ENCODE data around the gene SPOCK2.

The SPOCK2 gene

DNA sequence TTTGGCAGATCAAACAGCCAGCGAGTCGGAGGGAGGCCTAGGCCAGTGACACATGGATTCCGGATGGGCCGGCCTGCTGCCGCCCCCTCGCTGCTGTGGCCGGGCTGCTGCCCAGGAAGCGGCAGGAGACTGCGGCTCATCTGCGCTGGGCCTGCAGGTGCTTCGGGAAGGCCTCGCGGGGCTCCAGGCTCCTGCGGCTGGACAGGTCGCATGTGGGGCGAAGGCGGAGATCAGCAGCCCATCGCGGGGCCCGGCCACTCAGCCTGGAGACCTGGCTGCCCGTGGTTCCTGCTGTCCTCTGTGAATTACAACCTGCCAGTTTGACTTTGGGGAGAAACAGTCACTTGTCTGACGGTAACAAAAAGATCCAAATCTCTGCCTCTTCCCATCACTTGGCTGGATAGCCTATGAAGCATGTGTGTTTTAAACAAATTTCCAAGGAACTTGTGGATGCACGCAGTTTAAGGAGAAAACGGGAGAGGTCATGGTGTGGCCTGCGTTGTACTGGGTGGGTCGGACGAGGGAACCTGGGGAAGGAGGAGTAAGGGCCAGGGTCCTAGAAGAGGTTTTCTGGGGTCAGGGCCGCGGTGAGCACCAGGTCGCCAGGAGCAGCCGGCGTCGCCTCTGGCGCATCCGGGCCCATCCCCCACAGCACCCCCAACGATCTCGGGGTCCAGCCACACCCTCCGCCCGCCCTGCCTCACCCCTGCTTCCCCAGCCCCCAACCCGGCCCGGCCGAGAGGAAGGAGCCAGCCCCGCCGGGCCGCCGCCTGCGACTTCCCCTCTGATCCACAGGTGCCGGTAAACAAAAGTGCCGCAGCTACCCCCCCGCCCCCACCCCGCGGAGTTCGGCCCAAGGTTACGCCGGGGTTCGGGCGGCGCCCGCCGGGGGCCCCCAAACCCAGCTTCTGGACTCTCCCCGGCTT is 1.6 kb downstream of the SPOCK2 start:
- TF ChIP-seq ZFHX2 (tag by site-specific recombination; conservative IDR thresholded peaks at IDR 0.05) (peak; percentile 28; the same call in 1 of the 2 replicates), BCL11B (tag by site-specific recombination; IDR thresholded peaks at IDR 0.05; ENCODE audit: low read depth) (no peak), ZNF202 (tag by site-specific recombination; IDR thresholded peaks at IDR 0.05; ENCODE audit: borderline replicate concordance) (no peak), ZIC2 (tag by site-specific recombination; IDR thresholded peaks at IDR 0.05) (peak; percentile 24; the same call in 1 of the 2 replicates)
- POLR2A ChIA-PET: no interaction called here
- CTCF ChIA-PET: interaction anchor here (0.9 kb wide), 1 partner anchor 39 kb away, joined by 3 read pairs; no protein-coding TSS in a partner anchor
- Histone ChIP-seq H3K4me1 (ENCODE audit: control insufficient read depth, insufficient read depth, low read length) (peaks cover 8% of the 10 kb centered on the region), H3K4me3 (ENCODE audit: low read depth, low read length) (no peak overlapping the region), H3K36me3 (ENCODE audit: control insufficient read depth in 2 of 2, insufficient read depth in 1 of 2, low read length in 2 of 2) (no peaks in the 10 kb centered on the region), H3K27ac (ENCODE audit: extremely low read depth, low read depth, low read length) (no peak overlapping the region), H3K9me3 (ENCODE audit: control insufficient read depth, insufficient read depth, low read depth, low read length) (no peaks in the 10 kb centered on the region)

DNA sequence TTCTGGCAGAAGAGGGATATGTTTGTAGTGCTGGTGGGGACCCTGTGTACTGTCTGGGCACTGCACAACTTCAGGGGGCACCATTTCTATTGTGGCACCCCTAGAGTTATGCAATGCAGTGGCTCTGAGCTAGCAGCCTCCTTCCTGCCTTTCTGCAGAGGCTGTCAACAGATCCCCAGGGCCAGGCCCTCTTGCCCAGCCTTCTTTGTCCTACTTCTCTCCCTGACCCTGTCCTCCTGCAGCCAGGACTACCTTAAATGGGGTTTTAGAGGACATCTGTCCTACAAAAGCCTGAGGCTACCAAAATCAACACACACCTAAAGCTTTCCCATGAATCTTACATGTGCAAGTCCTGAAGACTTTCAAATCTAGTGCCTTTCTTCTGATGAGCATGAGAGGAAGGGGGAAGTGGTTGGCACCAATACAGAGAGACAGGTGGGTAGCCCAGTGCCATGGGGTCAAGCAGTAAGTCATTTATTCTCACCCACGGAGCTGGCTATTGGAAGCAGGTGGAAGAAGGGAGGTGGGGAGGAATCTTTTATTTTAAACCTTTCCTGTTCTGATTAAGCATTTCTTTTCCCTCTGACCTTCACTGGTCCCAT is 2.4 kb downstream of the SPOCK2 start:
- Histone ChIP-seq H3K4me1 (ENCODE audit: control insufficient read depth, insufficient read depth, low read length) (peaks cover 8% of the 10 kb centered on the region), H3K9me3 (ENCODE audit: control insufficient read depth, insufficient read depth, low read depth, low read length) (no peaks in the 10 kb centered on the region), H3K36me3 (ENCODE audit: control insufficient read depth in 2 of 2, insufficient read depth in 1 of 2, low read length in 2 of 2) (no peaks in the 10 kb centered on the region), H3K27ac (ENCODE audit: extremely low read depth, low read depth, low read length) (no peak overlapping the region), H3K4me3 (ENCODE audit: low read depth, low read length) (no peak overlapping the region)
- POLR2A ChIA-PET: no interaction called here
- TF ChIP-seq, protein P1, sequence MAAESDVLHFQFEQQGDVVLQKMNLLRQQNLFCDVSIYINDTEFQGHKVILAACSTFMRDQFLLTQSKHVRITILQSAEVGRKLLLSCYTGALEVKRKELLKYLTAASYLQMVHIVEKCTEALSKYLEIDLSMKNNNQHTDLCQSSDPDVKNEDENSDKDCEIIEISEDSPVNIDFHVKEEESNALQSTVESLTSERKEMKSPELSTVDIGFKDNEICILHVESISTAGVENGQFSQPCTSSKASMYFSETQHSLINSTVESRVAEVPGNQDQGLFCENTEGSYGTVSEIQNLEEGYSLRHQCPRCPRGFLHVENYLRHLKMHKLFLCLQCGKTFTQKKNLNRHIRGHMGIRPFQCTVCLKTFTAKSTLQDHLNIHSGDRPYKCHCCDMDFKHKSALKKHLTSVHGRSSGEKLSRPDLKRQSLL (tag by site-specific recombination; IDR thresholded peaks at IDR 0.05): no peak
- TF ChIP-seq ZNF23 (tag by site-specific recombination; IDR thresholded peaks at IDR 0.05; ENCODE audit: borderline replicate concordance): no peak
- no peak for TF ChIP-seq ZNF311 (tag by site-specific recombination; IDR thresholded peaks at IDR 0.05; ENCODE audit: borderline replicate concordance)
- TF ChIP-seq ZNF16 (tag by site-specific recombination; IDR thresholded peaks at IDR 0.05; ENCODE audit: low read depth): no peak
- TF ChIP-seq ZNF221 (tag by site-specific recombination; IDR thresholded peaks at IDR 0.05; ENCODE audit: borderline replicate concordance): no peak
- TF ChIP-seq ZSCAN16 (tag by site-specific recombination; IDR thresholded peaks at IDR 0.05): no peak
- no peak for TF ChIP-seq ZNF776 (tag by site-specific recombination; IDR thresholded peaks at IDR 0.05; ENCODE audit: borderline replicate concordance)
- no peak for TF ChIP-seq ZBTB7A (tag by site-specific recombination; IDR thresholded peaks at IDR 0.05; ENCODE audit: low read depth)
- TF ChIP-seq ZNF707 (tag by site-specific recombination; IDR thresholded peaks at IDR 0.05): no peak
- no peak for TF ChIP-seq ZNF132 (tag by site-specific recombination; IDR thresholded peaks at IDR 0.05; ENCODE audit: borderline replicate concordance)
- no peak for TF ChIP-seq ZNF791 (tag by site-specific recombination; IDR thresholded peaks at IDR 0.05)
- TF ChIP-seq ZNF146 (tag by site-specific recombination; IDR thresholded peaks at IDR 0.05): no peak
- TF ChIP-seq ZNF830 (tag by site-specific recombination; IDR thresholded peaks at IDR 0.05; ENCODE audit: low read depth): no peak
- no peak for TF ChIP-seq ZXDB (tag by site-specific recombination; IDR thresholded peaks at IDR 0.05)
- TF ChIP-seq ZNF544 (tag by site-specific recombination; IDR thresholded peaks at IDR 0.05): no peak
- TF ChIP-seq SCRT2 (tag by site-specific recombination; IDR thresholded peaks at IDR 0.05): no peak
- CTCF ChIA-PET: interaction anchor here (0.9 to 1.1 kb wide), 2 partner anchors 38 to 186 kb away, joined by 3 to 4 read pairs; no protein-coding TSS in a partner anchor

DNA sequence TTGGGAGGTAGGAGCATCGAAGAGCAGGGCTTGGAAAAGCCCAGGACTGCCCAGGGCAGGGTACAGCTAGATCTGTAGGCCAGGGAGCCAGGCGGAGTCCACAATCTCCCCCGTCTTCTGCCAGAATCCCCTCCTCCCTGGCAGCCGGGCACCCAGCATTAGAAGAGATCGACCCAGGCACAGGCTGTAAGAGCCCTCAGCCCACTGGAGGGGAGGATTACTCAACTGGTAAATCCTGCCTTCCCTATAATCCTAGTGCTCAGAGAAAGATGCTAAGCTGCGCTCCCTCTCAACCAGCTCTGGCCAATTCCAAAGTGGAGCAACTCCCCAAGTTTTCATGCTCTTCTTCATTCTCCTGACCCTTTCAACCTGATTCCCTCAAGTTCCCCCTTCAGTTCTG is 3.2 kb downstream of the SPOCK2 start:
- POLR2A ChIA-PET: no interaction called here
- no peak for TF ChIP-seq KLF16 (tag by site-specific recombination; IDR thresholded peaks at IDR 0.05)
- no peak for TF ChIP-seq ZNF621 (tag by site-specific recombination; IDR thresholded peaks at IDR 0.05)
- no peak for TF ChIP-seq PRDM1 (tag by site-specific recombination; IDR thresholded peaks at IDR 0.05)
- no peak for TF ChIP-seq ZNF248 (tag by site-specific recombination; IDR thresholded peaks at IDR 0.05)
- no peak for TF ChIP-seq ZNF211 (tag by site-specific recombination; IDR thresholded peaks at IDR 0.05; ENCODE audit: low read depth)
- TF ChIP-seq, protein P2, sequence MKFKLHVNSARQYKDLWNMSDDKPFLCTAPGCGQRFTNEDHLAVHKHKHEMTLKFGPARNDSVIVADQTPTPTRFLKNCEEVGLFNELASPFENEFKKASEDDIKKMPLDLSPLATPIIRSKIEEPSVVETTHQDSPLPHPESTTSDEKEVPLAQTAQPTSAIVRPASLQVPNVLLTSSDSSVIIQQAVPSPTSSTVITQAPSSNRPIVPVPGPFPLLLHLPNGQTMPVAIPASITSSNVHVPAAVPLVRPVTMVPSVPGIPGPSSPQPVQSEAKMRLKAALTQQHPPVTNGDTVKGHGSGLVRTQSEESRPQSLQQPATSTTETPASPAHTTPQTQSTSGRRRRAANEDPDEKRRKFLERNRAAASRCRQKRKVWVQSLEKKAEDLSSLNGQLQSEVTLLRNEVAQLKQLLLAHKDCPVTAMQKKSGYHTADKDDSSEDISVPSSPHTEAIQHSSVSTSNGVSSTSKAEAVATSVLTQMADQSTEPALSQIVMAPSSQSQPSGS (tag by site-specific recombination; IDR thresholded peaks at IDR 0.05; ENCODE audit: low read depth): no peak
- no peak for TF ChIP-seq ZNF623 (tag by site-specific recombination; IDR thresholded peaks at IDR 0.05)
- TF ChIP-seq ZNF658 (tag by site-specific recombination; IDR thresholded peaks at IDR 0.05): no peak
- TF ChIP-seq, protein P3, sequence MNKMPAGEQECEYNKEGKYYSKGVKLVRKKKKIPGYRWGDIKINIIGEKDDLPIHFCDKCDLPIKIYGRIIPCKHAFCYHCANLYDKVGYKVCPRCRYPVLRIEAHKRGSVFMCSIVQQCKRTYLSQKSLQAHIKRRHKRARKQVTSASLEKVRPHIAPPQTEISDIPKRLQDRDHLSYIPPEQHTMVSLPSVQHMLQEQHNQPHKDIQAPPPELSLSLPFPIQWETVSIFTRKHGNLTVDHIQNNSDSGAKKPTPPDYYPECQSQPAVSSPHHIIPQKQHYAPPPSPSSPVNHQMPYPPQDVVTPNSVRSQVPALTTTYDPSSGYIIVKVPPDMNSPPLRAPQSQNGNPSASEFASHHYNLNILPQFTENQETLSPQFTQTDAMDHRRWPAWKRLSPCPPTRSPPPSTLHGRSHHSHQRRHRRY (tag by site-specific recombination; IDR thresholded peaks at IDR 0.05): no peak

More for the DNA sequence above, 3.2 kb downstream of the SPOCK2 start:
- H3K4me3 ChIP-seq (ENCODE audit: low read depth, low read length): no peak overlapping the region
- CTCF ChIA-PET: interaction anchor here (1.1 kb wide), 2 partner anchors 128 to 187 kb away, joined by 3 to 4 read pairs; no protein-coding TSS in a partner anchor
- H3K4me1 ChIP-seq (ENCODE audit: control insufficient read depth, insufficient read depth, low read length): peaks cover 8% of the 10 kb centered on the region
- no peaks in the 10 kb centered on the region for H3K9me3 ChIP-seq (ENCODE audit: control insufficient read depth, insufficient read depth, low read depth, low read length)
- H3K36me3 ChIP-seq (ENCODE audit: control insufficient read depth in 2 of 2, insufficient read depth in 1 of 2, low read length in 2 of 2): no peaks in the 10 kb centered on the region
- no peak overlapping the region for H3K27ac ChIP-seq (ENCODE audit: extremely low read depth, low read depth, low read length)
